DOHH2 (cell line): ENCODE measurements around the gene TSPAN17.
A peak's percentile ranks its signal among the peaks of the same experiment; 100 is the strongest.

Experiments
- H3F3A ChIP-seq: fragments of 200-600 bp; sonication (generic), shearing (Covaris generic); 2 replicates; pipeline ENCODE4 v1.6.0; 2016; ENCODE audit warnings: antibody characterized with exemption, mild to moderate bottlenecking; ENCODE audit not compliant: control insufficient read depth, insufficient read depth
- H3K27ac ChIP-seq: fragments of 200-600 bp; sonication (generic); 2 replicates; pipeline ENCODE4 v1.5.1; 2014; ENCODE audit warnings: low read depth, mild to moderate bottlenecking, low read length, moderate library complexity
- H3K27me3 ChIP-seq: fragments of 200-600 bp; sonication (generic); 2 replicates; pipeline ENCODE4 v1.6.1; 2014; ENCODE audit warnings: mild to moderate bottlenecking, low read length, mixed read lengths; ENCODE audit not compliant: control insufficient read depth
- H3K36me3 ChIP-seq: fragments of 200-600 bp; sonication (generic); 2 replicates; pipeline ENCODE4 v1.6.1; 2014; ENCODE audit warnings: mild to moderate bottlenecking, low read length, moderate library complexity, mixed read lengths; ENCODE audit not compliant: control insufficient read depth
- H3K4me1 ChIP-seq: fragments of 200-600 bp; sonication (generic); 2 replicates; pipeline ENCODE4 v1.6.1; 2014; ENCODE audit warnings: mild to moderate bottlenecking, low read length, mixed read lengths; ENCODE audit not compliant: control insufficient read depth
- H3K4me2 ChIP-seq: fragments of 200-600 bp; sonication (generic); 2 replicates; pipeline ENCODE4 v1.6.0; 2014; ENCODE audit warnings: mild to moderate bottlenecking, low read length, moderate library complexity
- H3K4me3 ChIP-seq: fragments of 200-600 bp; sonication (generic); 2 replicates; pipeline ENCODE4 v1.5.1; 2014; ENCODE audit warnings: mild to moderate bottlenecking, low read length, mixed read lengths
- H3K79me2 ChIP-seq: fragments of 200-600 bp; sonication (generic); 2 replicates; pipeline ENCODE4 v1.6.1; 2014; ENCODE audit warnings: mild to moderate bottlenecking, low read length, mixed read lengths; ENCODE audit not compliant: control insufficient read depth
- H3K9me2 ChIP-seq: fragments of 200-600 bp; sonication (generic); replicated peaks from 2 replicates; pipeline ENCODE4 v1.6.1; 2014; ENCODE audit warnings: mild to moderate bottlenecking, low read length, mixed read lengths; ENCODE audit not compliant: control insufficient read depth
- H3K9me3 ChIP-seq: fragments of 200-600 bp; sonication (generic); 2 replicates; pipeline ENCODE4 v1.6.1; 2014; ENCODE audit warnings: antibody characterized with exemption, low read length, mixed read lengths; ENCODE audit not compliant: control insufficient read depth, insufficient read depth
- H4K20me1 ChIP-seq: fragments of 200-600 bp; sonication (generic); 2 replicates; pipeline ENCODE4 v1.6.0; 2014; ENCODE audit warnings: low read depth, mild to moderate bottlenecking, antibody characterized with exemption, low read length, moderate library complexity; ENCODE audit not compliant: control insufficient read depth, insufficient read depth
- CTCF ChIP-seq: fragments of 200-600 bp; sonication (generic); IDR thresholded peaks from one replicate; pipeline ENCODE4 v1.5.1; 2014; ENCODE audit warnings: antibody characterized with exemption, mild to moderate bottlenecking, low read depth, low read length; ENCODE audit not compliant: poor library complexity, severe bottlenecking
- EZH2phosphoT487 ChIP-seq: fragments of 200-600 bp; sonication (generic); IDR thresholded peaks from 2 replicates; pipeline ENCODE4 v1.6.1; 2017; ENCODE audit warnings: borderline replicate concordance, mild to moderate bottlenecking, antibody characterized with exemption, low read length, moderate library complexity, mixed read lengths

Gene TSPAN17

GRCh38 chr5:176644294-176644693 lies 3.0 kb upstream of the TSPAN17 start:
- no peaks in the 10 kb centered on the region for H3F3A ChIP-seq
- TF ChIP-seq CTCF (no peak), EZH2phosphoT487 (no peak)
- H3K79me2 ChIP-seq = no peaks in the 10 kb centered on the region
- H4K20me1 ChIP-seq = no peaks in the 10 kb centered on the region
- no peak overlapping the region for H3K27ac ChIP-seq
- no peak overlapping the region for H3K4me2 ChIP-seq
- no peaks in the 10 kb centered on the region for H3K36me3 ChIP-seq
- no peak overlapping the region for H3K4me3 ChIP-seq
- H3K27me3 ChIP-seq = no peaks in the 10 kb centered on the region
- no peaks in the 10 kb centered on the region for H3K9me3 ChIP-seq
- no peaks in the 10 kb centered on the region for H3K9me2 ChIP-seq
- H3K4me1 ChIP-seq = peaks cover 16% of the 10 kb centered on the region

- no peaks in the 10 kb centered on the region for H3K27me3 ChIP-seq
- H3F3A ChIP-seq = no peaks in the 10 kb centered on the region
- H3K36me3 ChIP-seq = no peaks in the 10 kb centered on the region
- H3K9me3 ChIP-seq = no peaks in the 10 kb centered on the region
- H3K27ac ChIP-seq = no peak overlapping the region
- peaks cover 16% of the 10 kb centered on the region for H3K4me1 ChIP-seq
- H3K4me2 ChIP-seq = no peak overlapping the region
- H4K20me1 ChIP-seq = no peaks in the 10 kb centered on the region
- no peaks in the 10 kb centered on the region for H3K79me2 ChIP-seq
- TF ChIP-seq EZH2phosphoT487 (no peak), CTCF (no peak)
- no peaks in the 10 kb centered on the region for H3K9me2 ChIP-seq
- H3K4me3 ChIP-seq = no peak overlapping the region
Observed at GRCh38 chr5:176644878-176645670, 2.2 kb upstream of the TSPAN17 start.

- H3F3A ChIP-seq = no peaks in the 10 kb centered on the region
- H3K4me1 ChIP-seq = peaks cover 16% of the 10 kb centered on the region
- H3K9me2 ChIP-seq = no peaks in the 10 kb centered on the region
- no peaks in the 10 kb centered on the region for H3K79me2 ChIP-seq
- no peaks in the 10 kb centered on the region for H3K27me3 ChIP-seq
- TF ChIP-seq CTCF = no peak
- TF ChIP-seq EZH2phosphoT487 = no peak
- H3K36me3 ChIP-seq = no peaks in the 10 kb centered on the region
- H3K27ac ChIP-seq = no peak overlapping the region
- no peaks in the 10 kb centered on the region for H4K20me1 ChIP-seq
- peak overlapping the region; percentile 85 for H3K4me3 ChIP-seq
- H3K4me2 ChIP-seq = peak overlapping the region; percentile 93
- H3K9me3 ChIP-seq = no peaks in the 10 kb centered on the region
Observed at GRCh38 chr5:176646049-176646706, 1.1 kb upstream of the TSPAN17 start.
